ENCODE data around the gene ACACB.

The ACACB gene

GRCh38 chr12:109209082-109209481, 92.7 kb downstream of the ACACB start:
- no peak overlapping the region for H3K27ac ChIP-seq
- H3K9ac ChIP-seq (ENCODE audit: insufficient read length), result no peak overlapping the region
- peaks cover 24% of the 10 kb centered on the region for H3K36me3 ChIP-seq (ENCODE audit: insufficient read depth, low read length)
- no peak for DNase-seq (ENCODE audit: low read depth, low spot score)
- no peaks in the 10 kb centered on the region for H3K9me3 ChIP-seq (ENCODE audit: low read depth, low read length)
- H3K4me3 ChIP-seq, result no peak overlapping the region
- no peak for TF ChIP-seq FOXP2 (optimal IDR thresholded peaks at IDR 0.05; ENCODE audit: control extremely low read depth, extremely low read length, insufficient read depth)
- no peak for TF ChIP-seq EZH2 (IDR thresholded peaks at IDR 0.05)
- no peak for TF ChIP-seq POLR2AphosphoS5 (IDR thresholded peaks at IDR 0.05; ENCODE audit: borderline replicate concordance, low read depth, low read length)

GRCh38 chr12:109212460-109213115, 96.2 kb downstream of the ACACB start:
- Histone ChIP-seq H3K9ac (ENCODE audit: insufficient read length) (no peak overlapping the region), H3K36me3 (ENCODE audit: insufficient read depth, low read length) (peaks cover 21% of the 10 kb centered on the region; the same call in 1 of the 2 replicates), H3K4me3 (no peak overlapping the region), H3K27ac (no peak overlapping the region), H3K9me3 (ENCODE audit: low read depth, low read length) (no peaks in the 10 kb centered on the region)
- TF ChIP-seq POLR2AphosphoS5 (IDR thresholded peaks at IDR 0.05; ENCODE audit: borderline replicate concordance, low read depth, low read length) (no peak), FOXP2 (optimal IDR thresholded peaks at IDR 0.05; ENCODE audit: control extremely low read depth, extremely low read length, insufficient read depth) (no peak), EZH2 (IDR thresholded peaks at IDR 0.05) (no peak)
- no peak for DNase-seq (ENCODE audit: low read depth, low spot score)

DNA sequence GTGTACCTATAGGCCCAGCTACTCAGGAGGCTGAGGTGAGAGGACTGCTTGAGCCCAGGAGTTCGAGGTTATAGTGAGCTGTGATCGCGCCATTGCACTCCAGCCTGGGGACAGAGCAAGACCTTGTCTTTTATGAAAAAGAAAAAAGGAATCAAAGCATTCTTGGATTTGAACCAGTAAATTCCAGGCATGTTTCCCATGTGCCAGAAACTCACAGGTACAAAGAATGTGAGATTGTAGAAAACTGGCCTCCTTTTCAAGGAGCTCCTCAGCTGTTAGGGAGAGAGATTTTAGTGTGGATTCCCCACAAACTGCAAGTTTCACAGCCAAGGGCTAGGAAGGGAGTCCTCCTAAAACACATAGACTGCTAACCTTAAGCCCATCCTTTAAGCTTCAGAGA, 97.7 kb downstream of the ACACB start:
- Histone ChIP-seq H3K4me3 (no peak overlapping the region), H3K9ac (ENCODE audit: insufficient read length) (no peak overlapping the region), H3K27ac (no peak overlapping the region), H3K36me3 (ENCODE audit: insufficient read depth, low read length) (peaks cover 9% of the 10 kb centered on the region; the same call in 1 of the 2 replicates), H3K9me3 (ENCODE audit: low read depth, low read length) (no peaks in the 10 kb centered on the region)
- no peak for DNase-seq (ENCODE audit: low read depth, low spot score)
- TF ChIP-seq POLR2AphosphoS5 (IDR thresholded peaks at IDR 0.05; ENCODE audit: borderline replicate concordance, low read depth, low read length), result no peak
- no peak for TF ChIP-seq EZH2 (IDR thresholded peaks at IDR 0.05)
- TF ChIP-seq FOXP2 (optimal IDR thresholded peaks at IDR 0.05; ENCODE audit: control extremely low read depth, extremely low read length, insufficient read depth), result no peak

- Histone ChIP-seq H3K9me3 (ENCODE audit: low read depth, low read length) (no peaks in the 10 kb centered on the region), H3K36me3 (ENCODE audit: insufficient read depth, low read length) (peaks cover 14% of the 10 kb centered on the region; the same call in 1 of the 2 replicates), H3K9ac (ENCODE audit: insufficient read length) (no peak overlapping the region), H3K4me3 (no peak overlapping the region), H3K27ac (no peak overlapping the region)
- DNase-seq (ENCODE audit: low read depth, low spot score), result no peak
- TF ChIP-seq EZH2 (IDR thresholded peaks at IDR 0.05) (no peak), POLR2AphosphoS5 (IDR thresholded peaks at IDR 0.05; ENCODE audit: borderline replicate concordance, low read depth, low read length) (no peak), FOXP2 (optimal IDR thresholded peaks at IDR 0.05; ENCODE audit: control extremely low read depth, extremely low read length, insufficient read depth) (no peak)
Measured at GRCh38 chr12:109218996-109219395, 102.6 kb downstream of the ACACB start.

DNA sequence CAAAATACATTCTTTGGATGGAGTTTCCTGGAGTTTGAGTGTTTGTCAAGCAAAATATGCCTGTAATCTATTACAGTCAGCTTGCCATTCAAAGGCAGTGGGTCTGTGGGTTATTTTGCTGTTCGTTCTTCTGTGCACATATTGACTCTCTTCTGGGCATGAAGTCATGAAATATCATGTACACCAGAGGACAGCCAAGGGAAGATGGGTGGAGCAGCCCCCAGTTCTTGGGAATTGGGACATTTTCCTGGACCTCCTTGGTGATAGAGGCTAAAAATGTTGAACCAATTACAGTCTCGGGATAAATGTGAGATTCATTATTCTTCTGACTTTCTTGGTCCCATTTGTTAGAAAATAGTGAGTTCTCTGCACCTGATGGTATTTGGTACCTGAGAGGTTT, 103.6 kb downstream of the ACACB start:
- DNase-seq (ENCODE audit: low read depth, low spot score), result no peak
- H3K9ac ChIP-seq (ENCODE audit: insufficient read length), result no peak overlapping the region
- peaks cover 12% of the 10 kb centered on the region; the same call in 1 of the 2 replicates for H3K36me3 ChIP-seq (ENCODE audit: insufficient read depth, low read length)
- no peaks in the 10 kb centered on the region for H3K9me3 ChIP-seq (ENCODE audit: low read depth, low read length)
- no peak overlapping the region for H3K27ac ChIP-seq
- no peak overlapping the region for H3K4me3 ChIP-seq
- no peak for TF ChIP-seq FOXP2 (optimal IDR thresholded peaks at IDR 0.05; ENCODE audit: control extremely low read depth, extremely low read length, insufficient read depth)
- TF ChIP-seq POLR2AphosphoS5 (IDR thresholded peaks at IDR 0.05; ENCODE audit: borderline replicate concordance, low read depth, low read length), result no peak
- no peak for TF ChIP-seq EZH2 (IDR thresholded peaks at IDR 0.05)

GRCh38 chr12:109221277-109221931, 105.0 kb downstream of the ACACB start:
- TF ChIP-seq EZH2 (IDR thresholded peaks at IDR 0.05) (no peak), FOXP2 (optimal IDR thresholded peaks at IDR 0.05; ENCODE audit: control extremely low read depth, extremely low read length, insufficient read depth) (no peak), POLR2AphosphoS5 (IDR thresholded peaks at IDR 0.05; ENCODE audit: borderline replicate concordance, low read depth, low read length) (no peak)
- H3K27ac ChIP-seq, result no peak overlapping the region
- H3K36me3 ChIP-seq (ENCODE audit: insufficient read depth, low read length), result peaks cover 12% of the 10 kb centered on the region; the same call in 1 of the 2 replicates
- H3K4me3 ChIP-seq, result no peak overlapping the region
- H3K9ac ChIP-seq (ENCODE audit: insufficient read length), result no peak overlapping the region
- no peaks in the 10 kb centered on the region for H3K9me3 ChIP-seq (ENCODE audit: low read depth, low read length)
- DNase-seq (ENCODE audit: low read depth, low spot score), result no peak

- Histone ChIP-seq H3K9me3 (ENCODE audit: low read depth, low read length) (no peaks in the 10 kb centered on the region), H3K4me3 (no peak overlapping the region), H3K9ac (ENCODE audit: insufficient read length) (no peak overlapping the region), H3K27ac (no peak overlapping the region), H3K36me3 (ENCODE audit: insufficient read depth, low read length) (peaks cover 13% of the 10 kb centered on the region; the same call in 1 of the 2 replicates)
- DNase-seq (ENCODE audit: low read depth, low spot score), result no peak
- no peak for TF ChIP-seq POLR2AphosphoS5 (IDR thresholded peaks at IDR 0.05; ENCODE audit: borderline replicate concordance, low read depth, low read length)
- TF ChIP-seq EZH2 (IDR thresholded peaks at IDR 0.05), result no peak
- no peak for TF ChIP-seq FOXP2 (optimal IDR thresholded peaks at IDR 0.05; ENCODE audit: control extremely low read depth, extremely low read length, insufficient read depth)
Measured at GRCh38 chr12:109222062-109222461, 105.7 kb downstream of the ACACB start.

- Histone ChIP-seq H3K9ac (ENCODE audit: insufficient read length) (no peak overlapping the region), H3K4me3 (no peak overlapping the region), H3K27ac (no peak overlapping the region), H3K9me3 (ENCODE audit: low read depth, low read length) (no peaks in the 10 kb centered on the region), H3K36me3 (ENCODE audit: insufficient read depth, low read length) (peaks cover 16% of the 10 kb centered on the region; the same call in 1 of the 2 replicates)
- TF ChIP-seq EZH2 (IDR thresholded peaks at IDR 0.05), result no peak
- no peak for TF ChIP-seq FOXP2 (optimal IDR thresholded peaks at IDR 0.05; ENCODE audit: control extremely low read depth, extremely low read length, insufficient read depth)
- TF ChIP-seq POLR2AphosphoS5 (IDR thresholded peaks at IDR 0.05; ENCODE audit: borderline replicate concordance, low read depth, low read length), result no peak
- no peak for DNase-seq (ENCODE audit: low read depth, low spot score)
Measured at GRCh38 chr12:109222496-109222895, 106.1 kb downstream of the ACACB start.
